ENCODE measurements around the gene DHRS3. TPM values are rescaled to one million over a fixed set of nuclear protein-coding genes. Genes with fewer than 3 reads are reported as not detected.

DHRS3 gene
- total and polyA plus RNA-seq, 10 of the 15 experiments (the other 5 are each of a cell fraction or from before 2014, with no cell fraction given): 0.23 to 29.7 (median 1.2) TPM

DNA sequence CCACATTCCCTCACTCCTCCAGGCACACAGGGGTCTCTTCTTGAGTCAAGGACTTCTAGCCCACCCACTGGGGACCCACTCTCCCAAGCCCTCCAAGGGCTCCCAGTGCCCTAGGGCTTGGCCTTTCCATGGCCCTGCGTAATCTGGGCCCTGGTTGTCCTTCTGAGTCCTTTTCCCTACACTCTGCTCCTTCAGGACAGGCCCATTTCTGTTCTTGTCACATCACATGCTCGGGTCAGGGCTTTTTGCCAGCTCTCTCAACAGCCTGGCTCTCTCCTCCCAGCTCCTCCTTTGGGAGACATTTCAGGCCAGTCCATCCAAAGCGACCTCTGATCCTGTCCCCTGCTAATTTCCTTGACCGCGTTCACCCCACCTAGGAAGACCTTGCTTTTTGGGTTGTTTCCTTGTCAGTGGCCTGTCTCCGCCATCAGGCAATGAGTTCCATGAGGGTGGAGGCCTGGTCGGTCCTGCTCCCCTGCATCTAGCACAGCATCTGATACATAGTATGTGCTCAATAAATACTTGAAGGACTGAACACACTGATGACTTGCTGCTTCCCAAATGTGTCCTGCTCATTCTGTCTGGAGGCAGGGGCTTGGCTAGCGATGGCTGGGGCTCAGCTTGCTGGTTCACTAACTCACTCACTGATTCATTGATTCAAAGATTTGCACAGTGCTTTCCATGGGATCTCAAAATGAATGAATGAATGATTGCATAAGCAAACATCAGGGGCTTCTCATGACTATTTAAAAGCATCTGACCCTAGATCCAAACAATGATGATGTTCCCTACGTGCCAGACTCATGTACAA is 44.8 kb downstream of the DHRS3 start:
- TF ChIP-seq EGR1 (IDR thresholded peaks at IDR 0.05; ENCODE audit: borderline replicate concordance in 1 of 2, low read depth in 2 of 2, low read length in 2 of 2) (no peak), NR2C1 (IDR thresholded peaks at IDR 0.05) (no peak)

DNA sequence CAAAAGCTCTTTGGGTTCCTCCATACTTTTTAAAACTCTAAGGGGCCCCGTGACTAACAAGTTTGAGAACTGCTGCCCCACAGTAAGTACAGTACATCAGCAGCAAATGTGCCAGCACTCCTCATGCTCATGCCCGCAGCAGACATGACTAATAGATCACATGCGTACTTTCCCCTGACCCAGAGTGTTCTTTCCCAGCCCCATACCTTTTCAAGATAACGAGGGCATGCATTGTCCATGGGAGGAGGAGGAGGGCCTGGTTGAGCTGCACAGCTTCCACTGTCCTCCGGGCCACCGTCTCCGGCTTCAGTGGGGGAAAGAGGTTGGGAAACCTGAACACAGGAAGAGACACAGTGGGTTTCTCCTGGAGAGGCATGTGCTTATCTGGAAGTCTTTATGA is 45.5 kb downstream of the DHRS3 start:
- intact Hi-C loops (cut with micrococcal nuclease; ENCODE audit: unreplicated experiment) (no loop called here), in situ Hi-C loops (cut with MboI) (no loop called here)
- ChIA-PET POLR2A (no interaction called here), RAD21 (ENCODE audit: unreplicated experiment) (no interaction called here), SMC1A (ENCODE audit: uncharacterized antibody, unreplicated experiment) (no interaction called here), CTCF (no interaction called here)
- 58% methylated on average over 7 of the region's 7 CpGs for WGBS (ENCODE audit: insufficient coverage, insufficient replicate concordance, low lambda C conversion rate, missing lambda C conversion rate)
- TF ChIP-seq, protein P1, sequence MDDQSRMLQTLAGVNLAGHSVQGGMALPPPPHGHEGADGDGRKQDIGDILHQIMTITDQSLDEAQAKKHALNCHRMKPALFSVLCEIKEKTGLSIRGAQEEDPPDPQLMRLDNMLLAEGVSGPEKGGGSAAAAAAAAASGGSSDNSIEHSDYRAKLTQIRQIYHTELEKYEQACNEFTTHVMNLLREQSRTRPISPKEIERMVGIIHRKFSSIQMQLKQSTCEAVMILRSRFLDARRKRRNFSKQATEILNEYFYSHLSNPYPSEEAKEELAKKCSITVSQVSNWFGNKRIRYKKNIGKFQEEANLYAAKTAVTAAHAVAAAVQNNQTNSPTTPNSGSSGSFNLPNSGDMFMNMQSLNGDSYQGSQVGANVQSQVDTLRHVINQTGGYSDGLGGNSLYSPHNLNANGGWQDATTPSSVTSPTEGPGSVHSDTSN (IDR thresholded peaks at IDR 0.05; ENCODE audit: insufficient replicate concordance, low read depth, low read length): no peak
- TF ChIP-seq ZZZ3 (IDR thresholded peaks at IDR 0.05; ENCODE audit: control insufficient read depth, insufficient read length, low read depth) (no peak), EGR1 (IDR thresholded peaks at IDR 0.05; ENCODE audit: borderline replicate concordance in 1 of 2, low read depth in 2 of 2, low read length in 2 of 2) (no peak), SREBF2 (IDR thresholded peaks at IDR 0.05; ENCODE audit: low read length) (no peak)
- Histone ChIP-seq H3K36me3 (ENCODE audit: control insufficient read depth in 2 of 2, insufficient read depth in 2 of 2, low read length in 1 of 2) (no peaks in the 10 kb centered on the region), H4K20me1 (ENCODE audit: control insufficient read depth, insufficient read depth) (no peaks in the 10 kb centered on the region), H2AFZ (ENCODE audit: control insufficient read depth, low read depth, low read length) (no peak overlapping the region), H3K9me3 (replicated peaks; ENCODE audit: control insufficient read depth, insufficient read depth, low read length) (no peaks in the 10 kb centered on the region), H3K4me2 (ENCODE audit: control insufficient read depth, insufficient read depth) (no peak overlapping the region), H3K9ac (ENCODE audit: control insufficient read depth, insufficient read depth, low read length) (no peak overlapping the region), H3K4me3 (no peak overlapping the region), H3K27ac (ENCODE audit: control insufficient read depth, insufficient read depth) (no peak overlapping the region), H3K27me3 (replicated peaks in 1 of 2; ENCODE audit: control insufficient read depth in 2 of 2, insufficient read depth in 2 of 2, low read length in 1 of 2) (no peaks in the 10 kb centered on the region), H3K79me2 (ENCODE audit: control insufficient read depth, insufficient read depth, low read length) (no peaks in the 10 kb centered on the region), H3K4me1 (ENCODE audit: control insufficient read depth, insufficient read depth, low read length) (no peaks in the 10 kb centered on the region)
- BruUV-seq (replicated peaks): no TSS peak
- no peak for FAIRE-seq
- no peak for ATAC-seq
- DNase-seq (ENCODE audit: low read depth, low spot score): no peak

More for the DNA sequence above, 44.8 kb downstream of the DHRS3 start:
- Histone ChIP-seq H3K27ac (ENCODE audit: control insufficient read depth, insufficient read depth) (no peak overlapping the region), H3K4me3 (no peak overlapping the region), H3K4me2 (ENCODE audit: control insufficient read depth, insufficient read depth) (no peak overlapping the region), H3K36me3 (ENCODE audit: control insufficient read depth in 2 of 2, insufficient read depth in 2 of 2, low read length in 1 of 2) (no peaks in the 10 kb centered on the region), H3K9me3 (replicated peaks; ENCODE audit: control insufficient read depth, insufficient read depth, low read length) (no peaks in the 10 kb centered on the region), H3K27me3 (replicated peaks in 1 of 2; ENCODE audit: control insufficient read depth in 2 of 2, insufficient read depth in 2 of 2, low read length in 1 of 2) (no peaks in the 10 kb centered on the region), H4K20me1 (ENCODE audit: control insufficient read depth, insufficient read depth) (no peaks in the 10 kb centered on the region), H3K9ac (ENCODE audit: control insufficient read depth, insufficient read depth, low read length) (no peak overlapping the region), H3K79me2 (ENCODE audit: control insufficient read depth, insufficient read depth, low read length) (no peaks in the 10 kb centered on the region), H2AFZ (ENCODE audit: control insufficient read depth, low read depth, low read length) (no peak overlapping the region), H3K4me1 (ENCODE audit: control insufficient read depth, insufficient read depth, low read length) (no peaks in the 10 kb centered on the region)
- no peak for FAIRE-seq
- no peak for DNase-seq (ENCODE audit: low read depth, low spot score)
- POLR2A ChIA-PET: no interaction called here
- RAD21 ChIA-PET (ENCODE audit: unreplicated experiment): no interaction called here
- in situ Hi-C loops (cut with MboI): no loop called here
- CTCF ChIA-PET: no interaction called here
- no TSS peak for BruUV-seq (replicated peaks)
- SMC1A ChIA-PET (ENCODE audit: uncharacterized antibody, unreplicated experiment): no interaction called here
- ATAC-seq: no peak
- intact Hi-C loops (cut with micrococcal nuclease; ENCODE audit: unreplicated experiment): no loop called here
- 39% methylated on average over 9 of the region's 9 CpGs for WGBS (ENCODE audit: insufficient coverage, insufficient replicate concordance, low lambda C conversion rate, missing lambda C conversion rate)
